Astrocyte (in vitro differentiated cells and primary cell): ENCODE measurements around the gene CPZ. TPM values are rescaled to one million over a fixed set of nuclear protein-coding genes. Genes with fewer than 3 reads are reported as not detected.

Experiments used
- DNase-seq: peaks from one replicate; pipeline ENCODE4 v3.0.0-alpha.2; 2010; ENCODE audit warnings: low read depth
- FAIRE-seq: peaks from 2 replicates; lab custom pipeline; 2011; peaks lifted over from hg19 to GRCh38; lab: Jason Lieb, UNC
- H2AFZ ChIP-seq: 2 replicates; pipeline ENCODE4 v1.6.0; 2012; ENCODE audit warnings: low read depth, low read length, inconsistent platforms
- H3K27ac ChIP-seq: 2 replicates; pipeline ENCODE4 v1.5.1; 2011; ENCODE audit warnings: low read depth, low read length, inconsistent platforms
- H3K27me3 ChIP-seq: 2 replicates; pipeline ENCODE4 v1.6.0; 2011; ENCODE audit warnings: low read length, inconsistent platforms; ENCODE audit not compliant: insufficient read depth
- H3K36me3 ChIP-seq: 2 replicates; pipeline ENCODE4 v1.5.1; 2011; ENCODE audit warnings: low read length, inconsistent platforms; ENCODE audit not compliant: insufficient read depth
- H3K4me1 ChIP-seq: 2 replicates; pipeline ENCODE4 v1.5.1; 2011; ENCODE audit warnings: low read length, inconsistent platforms; ENCODE audit not compliant: insufficient read depth
- H3K4me2 ChIP-seq: 2 replicates; pipeline ENCODE4 v1.6.0; 2012; ENCODE audit warnings: low read length, inconsistent platforms
- H3K4me3 ChIP-seq: 2 replicates; pipeline ENCODE4 v1.5.1; 2011; ENCODE audit warnings: low read depth, mild to moderate bottlenecking, low read length, inconsistent platforms; ENCODE audit not compliant: insufficient read depth
- H3K79me2 ChIP-seq: 2 replicates; pipeline ENCODE4 v1.6.0; 2012; ENCODE audit warnings: mild to moderate bottlenecking, low read length, inconsistent platforms; ENCODE audit not compliant: insufficient read depth
- H3K9ac ChIP-seq: 2 replicates; pipeline ENCODE4 v1.6.0; 2012; ENCODE audit warnings: mild to moderate bottlenecking, low read length, inconsistent platforms
- H3K9me3 ChIP-seq: 2 replicates; pipeline ENCODE4 v1.5.1; 2012; ENCODE audit warnings: low read depth, mild to moderate bottlenecking, low read length, inconsistent platforms; ENCODE audit not compliant: insufficient read depth
- H4K20me1 ChIP-seq: 2 replicates; pipeline ENCODE4 v1.6.0; 2012; ENCODE audit warnings: low read length, inconsistent platforms; ENCODE audit not compliant: insufficient read depth
- H3K27ac Mint-ChIP-seq: one replicate; pipeline ENCODE4 v1.8.0; 2021; ENCODE audit warnings: mild to moderate bottlenecking, mixed read lengths; ENCODE audit not compliant: unreplicated experiment
- H3K27me3 Mint-ChIP-seq: one replicate; pipeline ENCODE4 v1.8.0; 2021; ENCODE audit warnings: low read depth, mixed read lengths; ENCODE audit not compliant: unreplicated experiment
- H3K36me3 Mint-ChIP-seq: one replicate; pipeline ENCODE4 v1.8.0; 2021; ENCODE audit warnings: low read depth, mixed read lengths; ENCODE audit not compliant: unreplicated experiment
- H3K4me1 Mint-ChIP-seq: one replicate; pipeline ENCODE4 v1.8.0; 2021; ENCODE audit warnings: low read depth, mixed read lengths; ENCODE audit not compliant: unreplicated experiment
- H3K4me3 Mint-ChIP-seq: one replicate; pipeline ENCODE4 v1.8.0; 2021; ENCODE audit warnings: mild to moderate bottlenecking, moderate library complexity, mixed read lengths; ENCODE audit not compliant: unreplicated experiment
- H3K9me3 Mint-ChIP-seq: one replicate; pipeline ENCODE4 v1.8.0; 2021; ENCODE audit warnings: mild to moderate bottlenecking, mixed read lengths; ENCODE audit not compliant: unreplicated experiment
- EZH2 ChIP-seq: IDR thresholded peaks from 2 replicates; pipeline ENCODE4 v1.6.1; 2012; ENCODE audit warnings: mild to moderate bottlenecking, low read length, inconsistent platforms; ENCODE audit not compliant: insufficient read depth
- total RNA-seq: library from RNA; stranded (reverse); gene quantifications from 2 replicates; pipeline ENCODE4 v1.2.1, GENCODE V29; 2021
- TF ChIP-seq, protein P1 (sequence below): IDR thresholded peaks from 2 replicates; pipeline ENCODE4 v1.5.1; 2011; ENCODE audit warnings: low read depth, mild to moderate bottlenecking, inconsistent platforms, low read length, moderate library complexity; ENCODE audit not compliant: insufficient read depth

The CPZ gene
- total RNA-seq, 1 donor from 2014 or later: 6.3 TPM

DNA sequence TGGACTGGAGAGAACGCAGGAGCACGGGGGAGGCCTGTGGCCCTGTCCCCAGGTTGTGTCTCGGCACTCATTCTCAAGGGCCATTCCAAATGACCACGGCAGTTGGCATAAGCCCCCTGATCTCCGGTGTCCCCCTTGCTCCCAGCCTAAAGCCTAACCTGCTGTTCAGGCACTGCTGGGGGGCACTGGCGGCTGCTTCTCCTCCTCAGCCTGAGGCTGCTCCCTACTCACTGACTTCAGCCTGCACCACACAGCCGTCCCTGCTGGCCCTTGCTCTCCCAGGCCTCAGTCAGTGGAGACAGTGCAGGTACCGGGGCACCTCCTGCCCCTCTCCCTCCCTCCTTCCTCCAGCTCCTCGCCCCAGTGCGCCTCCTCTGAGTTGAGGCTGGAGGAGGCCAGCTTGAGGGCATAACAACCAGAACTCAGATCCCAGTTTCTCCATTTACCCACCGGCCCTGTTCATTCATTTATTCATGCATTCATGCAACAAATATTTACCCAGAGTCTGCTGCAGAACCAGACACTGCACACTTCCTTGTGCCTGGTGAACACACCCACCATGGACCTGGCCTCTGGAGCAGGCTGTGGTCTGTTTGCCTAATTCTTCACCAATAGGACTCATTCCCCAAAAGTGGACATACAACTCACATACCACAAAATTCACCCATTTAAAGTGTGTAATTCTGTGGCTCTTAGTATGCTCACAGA is 65.0 kb downstream of the CPZ start:
- H3K4me3 ChIP-seq: no peak overlapping the region
- peaks cover 37% of the 10 kb centered on the region for H3K27me3 Mint-ChIP-seq
- H3K9me3 Mint-ChIP-seq: peaks cover 1% of the 10 kb centered on the region
- H3K9ac ChIP-seq: no peak overlapping the region
- no peaks in the 10 kb centered on the region for H3K9me3 ChIP-seq
- H3K36me3 Mint-ChIP-seq: no peaks in the 10 kb centered on the region
- peak overlapping the region; percentile 35 for H3K27ac Mint-ChIP-seq
- DNase-seq (no peak), FAIRE-seq (no peak)
- H4K20me1 ChIP-seq: no peaks in the 10 kb centered on the region
- no peaks in the 10 kb centered on the region for H3K36me3 ChIP-seq
- no peak overlapping the region for H3K4me2 ChIP-seq
- H3K27ac ChIP-seq: no peak overlapping the region
- H3K4me1 Mint-ChIP-seq: peaks cover 4% of the 10 kb centered on the region
- H3K79me2 ChIP-seq: no peaks in the 10 kb centered on the region
- H2AFZ ChIP-seq: no peak overlapping the region
- peaks cover 3% of the 10 kb centered on the region for H3K27me3 ChIP-seq
- no peak for TF ChIP-seq EZH2
- TF ChIP-seq, protein P1, sequence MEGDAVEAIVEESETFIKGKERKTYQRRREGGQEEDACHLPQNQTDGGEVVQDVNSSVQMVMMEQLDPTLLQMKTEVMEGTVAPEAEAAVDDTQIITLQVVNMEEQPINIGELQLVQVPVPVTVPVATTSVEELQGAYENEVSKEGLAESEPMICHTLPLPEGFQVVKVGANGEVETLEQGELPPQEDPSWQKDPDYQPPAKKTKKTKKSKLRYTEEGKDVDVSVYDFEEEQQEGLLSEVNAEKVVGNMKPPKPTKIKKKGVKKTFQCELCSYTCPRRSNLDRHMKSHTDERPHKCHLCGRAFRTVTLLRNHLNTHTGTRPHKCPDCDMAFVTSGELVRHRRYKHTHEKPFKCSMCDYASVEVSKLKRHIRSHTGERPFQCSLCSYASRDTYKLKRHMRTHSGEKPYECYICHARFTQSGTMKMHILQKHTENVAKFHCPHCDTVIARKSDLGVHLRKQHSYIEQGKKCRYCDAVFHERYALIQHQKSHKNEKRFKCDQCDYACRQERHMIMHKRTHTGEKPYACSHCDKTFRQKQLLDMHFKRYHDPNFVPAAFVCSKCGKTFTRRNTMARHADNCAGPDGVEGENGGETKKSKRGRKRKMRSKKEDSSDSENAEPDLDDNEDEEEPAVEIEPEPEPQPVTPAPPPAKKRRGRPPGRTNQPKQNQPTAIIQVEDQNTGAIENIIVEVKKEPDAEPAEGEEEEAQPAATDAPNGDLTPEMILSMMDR: no peak
- H3K4me1 ChIP-seq: no peaks in the 10 kb centered on the region
- H3K4me3 Mint-ChIP-seq: no peak overlapping the region

DNA sequence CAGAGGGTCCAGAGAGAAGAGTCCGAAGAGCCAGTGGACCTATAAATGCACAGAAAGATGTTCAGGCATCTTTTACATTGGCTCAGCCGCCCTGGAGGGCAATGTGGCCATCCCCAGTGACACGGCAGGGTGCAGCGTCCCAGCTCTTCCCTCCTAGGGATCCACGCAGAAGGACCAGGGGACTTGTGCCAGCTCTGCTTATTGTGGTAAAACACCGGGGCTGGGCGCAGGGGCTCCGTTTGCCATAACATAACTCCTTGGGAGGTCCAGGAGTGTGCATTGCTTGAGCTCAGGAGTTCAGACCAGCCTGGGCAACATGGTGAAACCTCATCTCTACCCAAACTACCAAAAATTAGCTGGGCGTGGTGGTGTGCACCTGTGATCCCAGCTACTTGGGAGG is 70.2 kb downstream of the CPZ start:
- Histone ChIP-seq H3K4me2 (no peak overlapping the region), H2AFZ (no peak overlapping the region), H3K9me3 (no peaks in the 10 kb centered on the region), H3K4me3 (no peak overlapping the region), H3K36me3 (no peaks in the 10 kb centered on the region), H3K27ac (no peak overlapping the region), H4K20me1 (no peaks in the 10 kb centered on the region), H3K79me2 (no peaks in the 10 kb centered on the region), H3K9ac (no peak overlapping the region), H3K4me1 (no peaks in the 10 kb centered on the region), H3K27me3 (peaks cover 3% of the 10 kb centered on the region)
- FAIRE-seq (no peak), DNase-seq (no peak)
- TF ChIP-seq EZH2: no peak
- TF ChIP-seq, protein P1: no peak
- H3K36me3 Mint-ChIP-seq: no peaks in the 10 kb centered on the region
- no peak overlapping the region for H3K27ac Mint-ChIP-seq
- H3K4me3 Mint-ChIP-seq: no peak overlapping the region
- no peaks in the 10 kb centered on the region for H3K9me3 Mint-ChIP-seq
- H3K4me1 Mint-ChIP-seq: peaks cover 15% of the 10 kb centered on the region
- peaks cover 11% of the 10 kb centered on the region for H3K27me3 Mint-ChIP-seq

DNA sequence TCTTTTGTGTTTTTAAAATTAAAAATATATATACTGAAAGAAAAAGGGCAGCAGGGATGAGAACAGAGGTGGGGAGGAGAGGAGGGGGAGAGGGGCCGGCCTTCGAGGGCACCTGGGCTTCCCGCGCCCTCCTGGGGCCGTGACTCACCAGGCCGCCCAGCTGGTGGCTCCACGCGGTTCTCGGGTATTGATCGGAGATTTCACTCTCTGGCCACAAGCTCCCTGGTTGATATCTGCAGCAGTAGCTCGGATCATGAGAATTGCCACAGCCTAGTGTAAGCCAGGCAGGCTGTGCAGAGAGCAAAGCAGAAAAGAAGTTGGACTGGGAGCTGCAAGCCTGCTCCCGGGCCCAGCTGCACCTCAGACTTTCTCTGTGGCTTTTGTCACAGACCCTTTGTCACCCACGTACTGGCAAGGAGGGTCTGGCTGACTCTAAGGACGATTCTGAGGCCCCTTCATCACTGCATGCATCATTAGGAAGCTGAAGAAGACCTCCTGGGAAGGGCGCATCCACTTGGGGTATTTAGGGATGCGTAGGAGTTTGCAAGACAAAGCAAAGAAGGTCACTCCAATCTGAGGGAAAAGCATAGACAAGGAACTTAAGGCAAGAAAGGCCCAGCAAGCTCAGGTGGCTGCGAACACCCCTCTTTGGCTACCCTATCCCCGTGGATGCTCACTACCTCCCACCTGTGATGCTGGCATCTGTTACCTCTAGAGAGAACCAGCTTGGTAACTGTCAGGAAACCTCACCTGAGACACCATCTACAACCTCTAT is 71.7 kb downstream of the CPZ start:
- no peak for FAIRE-seq
- no peak for TF ChIP-seq EZH2
- TF ChIP-seq, protein P1: no peak

More for the DNA sequence above, 71.7 kb downstream of the CPZ start:
- H3K27me3 ChIP-seq: no peaks in the 10 kb centered on the region
- Mint-ChIP-seq H3K36me3 (no peaks in the 10 kb centered on the region), H3K4me3 (no peak overlapping the region), H3K9me3 (no peaks in the 10 kb centered on the region), H3K4me1 (peaks cover 15% of the 10 kb centered on the region), H3K27me3 (peaks cover 10% of the 10 kb centered on the region), H3K27ac (no peak overlapping the region)
- H3K4me3 ChIP-seq: no peak overlapping the region
- H3K9me3 ChIP-seq: no peaks in the 10 kb centered on the region
- H3K4me1 ChIP-seq: no peaks in the 10 kb centered on the region
- no peak for DNase-seq
- H4K20me1 ChIP-seq: no peaks in the 10 kb centered on the region
- no peak overlapping the region for H3K9ac ChIP-seq
- H3K36me3 ChIP-seq: no peaks in the 10 kb centered on the region
- no peak overlapping the region for H3K4me2 ChIP-seq
- H3K79me2 ChIP-seq: no peaks in the 10 kb centered on the region
- no peak overlapping the region for H2AFZ ChIP-seq
- no peak overlapping the region for H3K27ac ChIP-seq
